Astrocyte of the spinal cord (primary cell): Measurements from ENCODE around the gene ARHGEF10L.

Source experiments
- DNase-seq: peaks from one replicate; pipeline ENCODE4 v3.0.0; 2011; ENCODE audit warnings: low read depth, low spot score
- H3K4me3 ChIP-seq: 2 replicates; pipeline ENCODE4 v1.5.1; 2011; ENCODE audit warnings: low read depth, mild to moderate bottlenecking, low read length, moderate library complexity
- in situ Hi-C: cut with HindIII; loops from 2 replicates; pipeline ENCODE4 v1.10.0; 2017; ENCODE audit warnings: low sequenced_read_pairs
- TF ChIP-seq, protein P1 (sequence below): IDR thresholded peaks from 2 replicates; pipeline ENCODE4 v1.5.1; 2012; ENCODE audit warnings: low read depth, mild to moderate bottlenecking, low read length, inconsistent platforms

The ARHGEF10L gene

GRCh38 chr1:17645068-17645911 is 105.8 kb downstream of the ARHGEF10L start:
- in situ Hi-C loops = no loop called here
- no peak overlapping the region for H3K4me3 ChIP-seq
- DNase-seq = no peak
- TF ChIP-seq, protein P1, sequence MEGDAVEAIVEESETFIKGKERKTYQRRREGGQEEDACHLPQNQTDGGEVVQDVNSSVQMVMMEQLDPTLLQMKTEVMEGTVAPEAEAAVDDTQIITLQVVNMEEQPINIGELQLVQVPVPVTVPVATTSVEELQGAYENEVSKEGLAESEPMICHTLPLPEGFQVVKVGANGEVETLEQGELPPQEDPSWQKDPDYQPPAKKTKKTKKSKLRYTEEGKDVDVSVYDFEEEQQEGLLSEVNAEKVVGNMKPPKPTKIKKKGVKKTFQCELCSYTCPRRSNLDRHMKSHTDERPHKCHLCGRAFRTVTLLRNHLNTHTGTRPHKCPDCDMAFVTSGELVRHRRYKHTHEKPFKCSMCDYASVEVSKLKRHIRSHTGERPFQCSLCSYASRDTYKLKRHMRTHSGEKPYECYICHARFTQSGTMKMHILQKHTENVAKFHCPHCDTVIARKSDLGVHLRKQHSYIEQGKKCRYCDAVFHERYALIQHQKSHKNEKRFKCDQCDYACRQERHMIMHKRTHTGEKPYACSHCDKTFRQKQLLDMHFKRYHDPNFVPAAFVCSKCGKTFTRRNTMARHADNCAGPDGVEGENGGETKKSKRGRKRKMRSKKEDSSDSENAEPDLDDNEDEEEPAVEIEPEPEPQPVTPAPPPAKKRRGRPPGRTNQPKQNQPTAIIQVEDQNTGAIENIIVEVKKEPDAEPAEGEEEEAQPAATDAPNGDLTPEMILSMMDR = no peak

GRCh38 chr1:17646444-17647280 is 107.2 kb downstream of the ARHGEF10L start:
- DNase-seq = no peak
- in situ Hi-C loops = no loop called here
- TF ChIP-seq, protein P1 = peak; percentile 4
- no peak overlapping the region for H3K4me3 ChIP-seq

GRCh38 chr1:17648457-17649145 is 109.1 kb downstream of the ARHGEF10L start:
- in situ Hi-C loops = no loop called here
- TF ChIP-seq, protein P1 = no peak
- H3K4me3 ChIP-seq = no peak overlapping the region
- peak; percentile 44 for DNase-seq

GRCh38 chr1:17649371-17650106 is 110.0 kb downstream of the ARHGEF10L start:
- no peak overlapping the region for H3K4me3 ChIP-seq
- in situ Hi-C loops = no loop called here
- DNase-seq = no peak
- TF ChIP-seq, protein P1 = no peak

- TF ChIP-seq, protein P1 = no peak
- no peak overlapping the region for H3K4me3 ChIP-seq
- in situ Hi-C loops = no loop called here
- no peak for DNase-seq
These were observed 113.8 kb downstream of the ARHGEF10L start for GRCh38 chr1:17653276-17653675.
